Right lobe of liver (tissue), 4 donors: ENCODE results near the gene IVNS1ABP.

ENCODE experiments used
- CTCF ChIP-seq, 4 donors: fragments of 200-600 bp in 3 of 4; fragments of 450-650 bp in 1 of 4; IDR thresholded peaks; one replicate each; pipeline versions ENCODE4 v1.5.1 to v1.8.0; 2016 to 2022; ENCODE audit warnings: antibody characterized with exemption in 4 of 4, mild to moderate bottlenecking in 2 of 4
- POLR2A ChIP-seq: fragments of 450-650 bp; IDR thresholded peaks from one replicate; pipeline ENCODE4 v1.6.1; 2017; ENCODE audit warnings: antibody characterized with exemption, mild to moderate bottlenecking
- donor health status: DM: no; HTN: no; CAD: no.
- donor health status: DM: no; HTN: no; CAD: no.
- donor health status: DM: no; HTN: yes; CAD: no.

DNA sequence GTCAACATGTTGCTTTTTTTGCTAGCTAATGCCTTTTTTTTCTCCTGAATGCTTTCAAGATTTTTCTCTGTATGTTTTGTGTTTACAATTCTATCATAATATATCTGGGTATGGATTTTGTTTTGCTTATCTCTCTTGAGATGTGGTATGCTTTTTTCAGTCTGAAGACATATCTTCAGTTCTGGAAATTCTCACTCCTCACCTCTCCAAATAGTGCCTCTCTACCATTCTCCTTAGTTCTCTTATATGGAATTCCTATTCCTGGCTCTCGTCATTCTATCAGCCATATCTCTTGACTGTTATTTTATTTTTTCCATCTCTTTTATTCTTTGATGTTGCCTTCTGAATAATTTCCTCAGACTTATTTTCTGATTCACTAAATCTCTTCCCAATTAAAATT is 58.4 kb downstream of the IVNS1ABP start:
- TF ChIP-seq CTCF (IDR thresholded peaks at IDR 0.05) (no peak), POLR2A (no peak)
